Measurements from ENCODE around the gene TPM4.

DNA sequence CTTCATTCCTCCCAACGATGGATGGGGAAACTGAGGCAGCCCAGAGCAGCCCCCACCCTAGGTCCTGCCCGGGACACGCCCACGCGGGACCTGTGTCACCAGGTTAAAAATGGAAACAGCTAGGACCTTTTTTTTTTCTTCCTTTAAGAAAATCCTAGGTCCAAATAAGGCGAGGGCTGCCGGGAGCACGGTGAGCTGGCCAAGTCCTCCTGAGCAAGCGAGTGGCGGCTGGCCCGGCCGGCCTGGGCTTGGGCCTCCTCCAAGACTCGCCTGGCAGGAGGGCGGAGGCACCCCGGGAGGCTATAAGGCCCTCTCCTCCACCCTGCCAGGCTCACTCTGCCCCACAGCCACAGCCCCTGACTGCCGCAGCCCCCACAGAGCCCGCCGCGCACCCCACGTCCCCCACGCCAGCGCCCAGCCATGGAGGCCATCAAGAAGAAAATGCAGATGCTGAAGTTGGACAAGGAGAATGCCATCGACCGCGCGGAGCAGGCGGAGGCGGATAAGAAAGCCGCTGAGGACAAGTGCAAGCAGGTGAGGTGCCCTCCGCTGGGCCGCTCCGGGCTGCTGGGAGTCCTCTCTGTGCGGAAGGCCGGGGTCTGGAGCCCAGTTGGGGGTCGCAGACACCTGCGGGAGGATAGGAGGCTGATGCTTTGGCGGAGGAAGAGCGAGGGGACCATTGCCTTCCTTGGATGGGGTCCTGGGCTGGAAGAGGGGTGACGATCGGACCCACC is 8.9 kb upstream of the TPM4 start:
- TF ChIP-seq EZH2phosphoT487 (IDR thresholded peaks at IDR 0.05; ENCODE audit: unreplicated experiment) (no peak), REST (IDR thresholded peaks at IDR 0.05; ENCODE audit: unreplicated experiment) (no peak), CREB1 (CRISPR knock-in tag; IDR thresholded peaks at IDR 0.05; ENCODE audit: low read depth) (no peak), JUNB (IDR thresholded peaks at IDR 0.05; ENCODE audit: unreplicated experiment) (no peak), EZH2 (IDR thresholded peaks at IDR 0.05; ENCODE audit: low read depth, unreplicated experiment) (no peak), POLR2AphosphoS5 (IDR thresholded peaks at IDR 0.05; ENCODE audit: low read depth) (no peak)
- TF ChIP-seq, protein P1, sequence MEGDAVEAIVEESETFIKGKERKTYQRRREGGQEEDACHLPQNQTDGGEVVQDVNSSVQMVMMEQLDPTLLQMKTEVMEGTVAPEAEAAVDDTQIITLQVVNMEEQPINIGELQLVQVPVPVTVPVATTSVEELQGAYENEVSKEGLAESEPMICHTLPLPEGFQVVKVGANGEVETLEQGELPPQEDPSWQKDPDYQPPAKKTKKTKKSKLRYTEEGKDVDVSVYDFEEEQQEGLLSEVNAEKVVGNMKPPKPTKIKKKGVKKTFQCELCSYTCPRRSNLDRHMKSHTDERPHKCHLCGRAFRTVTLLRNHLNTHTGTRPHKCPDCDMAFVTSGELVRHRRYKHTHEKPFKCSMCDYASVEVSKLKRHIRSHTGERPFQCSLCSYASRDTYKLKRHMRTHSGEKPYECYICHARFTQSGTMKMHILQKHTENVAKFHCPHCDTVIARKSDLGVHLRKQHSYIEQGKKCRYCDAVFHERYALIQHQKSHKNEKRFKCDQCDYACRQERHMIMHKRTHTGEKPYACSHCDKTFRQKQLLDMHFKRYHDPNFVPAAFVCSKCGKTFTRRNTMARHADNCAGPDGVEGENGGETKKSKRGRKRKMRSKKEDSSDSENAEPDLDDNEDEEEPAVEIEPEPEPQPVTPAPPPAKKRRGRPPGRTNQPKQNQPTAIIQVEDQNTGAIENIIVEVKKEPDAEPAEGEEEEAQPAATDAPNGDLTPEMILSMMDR (conservative IDR thresholded peaks at IDR 0.05; ENCODE audit: low read depth in 2 of 2) = no peak
